Measurements from ENCODE around the gene SLC25A5.

DNA sequence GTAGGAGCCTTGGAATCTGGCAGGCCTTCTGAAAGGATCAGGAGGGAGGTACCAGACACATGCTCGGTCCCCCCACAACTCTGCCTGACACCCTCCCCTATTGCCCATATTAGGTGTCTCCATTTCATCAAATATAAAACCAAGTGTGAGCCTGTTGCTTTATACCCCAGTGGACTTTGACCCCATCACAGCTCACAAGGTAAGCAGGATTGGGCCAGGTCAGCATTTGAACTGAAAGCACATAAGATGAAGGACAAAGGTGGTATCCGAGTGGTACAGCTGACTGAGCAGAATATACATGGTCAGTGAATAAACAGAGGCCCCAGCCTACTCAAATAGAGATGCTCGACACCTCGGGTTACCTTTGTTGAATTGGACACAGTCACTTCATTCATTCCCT is 49.1 kb upstream of the SLC25A5 start:
- no peak for TF ChIP-seq BHLHE40 (IDR thresholded peaks at IDR 0.05; ENCODE audit: borderline replicate concordance)
- TF ChIP-seq, protein P1, sequence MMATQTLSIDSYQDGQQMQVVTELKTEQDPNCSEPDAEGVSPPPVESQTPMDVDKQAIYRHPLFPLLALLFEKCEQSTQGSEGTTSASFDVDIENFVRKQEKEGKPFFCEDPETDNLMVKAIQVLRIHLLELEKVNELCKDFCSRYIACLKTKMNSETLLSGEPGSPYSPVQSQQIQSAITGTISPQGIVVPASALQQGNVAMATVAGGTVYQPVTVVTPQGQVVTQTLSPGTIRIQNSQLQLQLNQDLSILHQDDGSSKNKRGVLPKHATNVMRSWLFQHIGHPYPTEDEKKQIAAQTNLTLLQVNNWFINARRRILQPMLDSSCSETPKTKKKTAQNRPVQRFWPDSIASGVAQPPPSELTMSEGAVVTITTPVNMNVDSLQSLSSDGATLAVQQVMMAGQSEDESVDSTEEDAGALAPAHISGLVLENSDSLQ (IDR thresholded peaks at IDR 0.05) = no peak
- no peak for TF ChIP-seq CTBP1 (IDR thresholded peaks at IDR 0.05; ENCODE audit: borderline replicate concordance)
- TF ChIP-seq SUZ12 (IDR thresholded peaks at IDR 0.05) = no peak
- no peak for TF ChIP-seq SP1 (IDR thresholded peaks at IDR 0.05)
- TF ChIP-seq FOXM1 (IDR thresholded peaks at IDR 0.05; ENCODE audit: borderline replicate concordance) = no peak
- TF ChIP-seq ZNF384 (IDR thresholded peaks at IDR 0.05) = no peak
- no peak for TF ChIP-seq HDGF (IDR thresholded peaks at IDR 0.05; ENCODE audit: borderline replicate concordance)
- TF ChIP-seq FOXA1 (IDR thresholded peaks at IDR 0.05) = no peak
- TF ChIP-seq L3MBTL2 (conservative IDR thresholded peaks at IDR 0.05) = no peak
- no peak for TF ChIP-seq TARDBP (IDR thresholded peaks at IDR 0.05)

Data from HEK293T (cell line).